ENCODE results near the gene SRMS.
"Not testable (repeated sequence)": the region's sequence is repeated elsewhere in the genome, so short reads cannot be mapped to it uniquely, and the experiment has no call there.

Gene SRMS

GRCh38 chr20:63572788-63573646 is 25.5 kb upstream of the SRMS start:
- Mint-ChIP-seq H3K4me3 (peak overlapping the region; percentile 86), H3K4me1 (ENCODE audit: low read depth) (peaks cover 23% of the 10 kb centered on the region), H3K36me3 (ENCODE audit: low read depth) (peaks cover 22% of the 10 kb centered on the region), H3K27ac (peak overlapping the region; percentile 85), H3K9me3 (no peaks in the 10 kb centered on the region), H3K27me3 (peaks cover 64% of the 10 kb centered on the region)
- intact Hi-C loops (cut with micrococcal nuclease) = no loop called here

- H3K36me3 Mint-ChIP-seq (ENCODE audit: low read depth) = peaks cover 25% of the 10 kb centered on the region
- H3K27ac Mint-ChIP-seq = no peak overlapping the region
- H3K4me3 Mint-ChIP-seq = no peak overlapping the region
- intact Hi-C loops (cut with micrococcal nuclease) = no loop called here
- peaks cover 57% of the 10 kb centered on the region for H3K27me3 Mint-ChIP-seq
- peaks cover 31% of the 10 kb centered on the region for H3K4me1 Mint-ChIP-seq (ENCODE audit: low read depth)
- H3K9me3 Mint-ChIP-seq = no peaks in the 10 kb centered on the region
Measured at GRCh38 chr20:63572071-63572787, 24.7 kb upstream of the SRMS start.

GRCh38 chr20:63571087-63571478 is 23.5 kb upstream of the SRMS start:
- Mint-ChIP-seq H3K27me3 (peaks cover 52% of the 10 kb centered on the region), H3K4me1 (ENCODE audit: low read depth) (peaks cover 36% of the 10 kb centered on the region), H3K36me3 (ENCODE audit: low read depth) (peaks cover 32% of the 10 kb centered on the region)
- H3K9me3 Mint-ChIP-seq; H3K4me3 Mint-ChIP-seq; intact Hi-C loops (cut with micrococcal nuclease); H3K27ac Mint-ChIP-seq: not testable (repeated sequence)

- Mint-ChIP-seq H3K9me3 (no peaks in the 10 kb centered on the region), H3K27ac (no peak overlapping the region), H3K4me1 (ENCODE audit: low read depth) (peaks cover 36% of the 10 kb centered on the region), H3K4me3 (no peak overlapping the region), H3K36me3 (ENCODE audit: low read depth) (peaks cover 38% of the 10 kb centered on the region), H3K27me3 (peaks cover 51% of the 10 kb centered on the region)
- intact Hi-C loops (cut with micrococcal nuclease) = no loop called here
Measured at GRCh38 chr20:63570281-63571086, 22.9 kb upstream of the SRMS start.

GRCh38 chr20:63568986-63569949 is 21.7 kb upstream of the SRMS start:
- H3K27ac Mint-ChIP-seq = peak overlapping the region; percentile 89

GRCh38 chr20:63568170-63568981 is 20.8 kb upstream of the SRMS start:
- peaks cover 55% of the 10 kb centered on the region for H3K36me3 Mint-ChIP-seq (ENCODE audit: low read depth)
- peaks cover 36% of the 10 kb centered on the region for H3K4me1 Mint-ChIP-seq (ENCODE audit: low read depth)
- H3K27ac Mint-ChIP-seq = peak overlapping the region; percentile 89
- intact Hi-C loops (cut with micrococcal nuclease) = loop anchor here (5.0 kb wide), 1 partner anchor 44 kb away; no protein-coding TSS in a partner anchor
- H3K27me3 Mint-ChIP-seq = peaks cover 64% of the 10 kb centered on the region
- H3K9me3 Mint-ChIP-seq = no peaks in the 10 kb centered on the region
- peak overlapping the region; percentile 70 for H3K4me3 Mint-ChIP-seq

More at GRCh38 chr20:63568986-63569949, 21.7 kb upstream of the SRMS start:
- intact Hi-C loops (cut with micrococcal nuclease) = loop anchor here (5.0 kb wide), 1 partner anchor 43 kb away; no protein-coding TSS in a partner anchor
- Mint-ChIP-seq H3K4me3 (peak overlapping the region; percentile 64), H3K4me1 (ENCODE audit: low read depth) (peaks cover 36% of the 10 kb centered on the region), H3K9me3 (no peaks in the 10 kb centered on the region), H3K27me3 (peaks cover 58% of the 10 kb centered on the region), H3K36me3 (ENCODE audit: low read depth) (peaks cover 50% of the 10 kb centered on the region)

GRCh38 chr20:63567386-63568169 is 20.0 kb upstream of the SRMS start:
- Mint-ChIP-seq H3K27me3 (peaks cover 66% of the 10 kb centered on the region), H3K27ac (peak overlapping the region; percentile 89), H3K36me3 (ENCODE audit: low read depth) (peaks cover 62% of the 10 kb centered on the region), H3K4me1 (ENCODE audit: low read depth) (peaks cover 36% of the 10 kb centered on the region), H3K4me3 (peak overlapping the region; percentile 70), H3K9me3 (no peaks in the 10 kb centered on the region)
- intact Hi-C loops (cut with micrococcal nuclease) = loop anchor here (1.0 to 5.0 kb wide), 3 partner anchors 30 to 59 kb away; partner anchors contain the start of genes GMEB2 and PTK6

- H3K4me3 Mint-ChIP-seq = peak overlapping the region; percentile 7
- H3K27ac Mint-ChIP-seq = peak overlapping the region; percentile 89
- H3K9me3 Mint-ChIP-seq = no peaks in the 10 kb centered on the region
- H3K4me1 Mint-ChIP-seq (ENCODE audit: low read depth) = peaks cover 36% of the 10 kb centered on the region
- peaks cover 68% of the 10 kb centered on the region for H3K36me3 Mint-ChIP-seq (ENCODE audit: low read depth)
- intact Hi-C loops (cut with micrococcal nuclease) = loop anchor here (1.0 to 5.0 kb wide), 3 partner anchors 30 to 60 kb away; partner anchors contain the start of genes GMEB2 and PTK6
- peaks cover 68% of the 10 kb centered on the region for H3K27me3 Mint-ChIP-seq
Measured at GRCh38 chr20:63567136-63567385, 19.5 kb upstream of the SRMS start.

- H3K36me3 Mint-ChIP-seq (ENCODE audit: low read depth) = peaks cover 72% of the 10 kb centered on the region
- peaks cover 36% of the 10 kb centered on the region for H3K4me1 Mint-ChIP-seq (ENCODE audit: low read depth)
- no peaks in the 10 kb centered on the region for H3K9me3 Mint-ChIP-seq
- peak overlapping the region; percentile 89 for H3K27ac Mint-ChIP-seq
- peak overlapping the region; percentile 7 for H3K4me3 Mint-ChIP-seq
- H3K27me3 Mint-ChIP-seq = peaks cover 69% of the 10 kb centered on the region
- intact Hi-C loops (cut with micrococcal nuclease) = loop anchor here (1.0 to 5.0 kb wide), 3 partner anchors 29 to 60 kb away; partner anchors contain the start of genes GMEB2 and PTK6
Measured at GRCh38 chr20:63566395-63567135, 19.0 kb upstream of the SRMS start.

GRCh38 chr20:63565699-63566335 is 18.3 kb upstream of the SRMS start:
- H3K36me3 Mint-ChIP-seq (ENCODE audit: low read depth) = peaks cover 80% of the 10 kb centered on the region
- H3K27me3 Mint-ChIP-seq = peaks cover 76% of the 10 kb centered on the region
- intact Hi-C loops (cut with micrococcal nuclease) = loop anchor here (2.0 to 5.0 kb wide), 2 partner anchors 46 to 61 kb away; partner anchors contain the start of gene GMEB2
- H3K4me3 Mint-ChIP-seq = no peak overlapping the region
- H3K27ac Mint-ChIP-seq = no peak overlapping the region
- no peaks in the 10 kb centered on the region for H3K9me3 Mint-ChIP-seq
- H3K4me1 Mint-ChIP-seq (ENCODE audit: low read depth) = peaks cover 36% of the 10 kb centered on the region

All from dendritic cell treated with granulocyte-macrophage colony-stimulating factor and Interleukin-4, amounts not matched to agents 40 ng/mL and 50 ng/mL, for 4 days (primary cell).